HepG2 (cell line): ENCODE data around the gene YIF1A. TPM values are rescaled to one million over a fixed set of nuclear protein-coding genes. Genes with fewer than 3 reads are reported as not detected.
A peak's percentile ranks its signal among the peaks of the same experiment; 100 is the strongest.

ENCODE experiments used
- MBNL3 ChIP-seq: fragments of 250-450 bp; sonication (Bioruptor Pico); conservative IDR thresholded peaks from 2 replicates; pipeline ENCODE4 v1.8.0; 2022; ENCODE audit warnings: mild to moderate bottlenecking, inconsistent platforms
- PRDM4 ChIP-seq: sonication (generic); formaldehyde crosslinking; IDR thresholded peaks from 2 replicates; pipeline ENCODE4 v1.9.0; 2021; ENCODE audit warnings: missing genetic modification reagents, borderline replicate concordance
- PREB ChIP-seq: sonication (generic); formaldehyde crosslinking; IDR thresholded peaks from 2 replicates; pipeline ENCODE4 v1.4.0; 2020; ENCODE audit warnings: missing genetic modification reagents
- TBX2 ChIP-seq: sonication (generic); formaldehyde crosslinking; IDR thresholded peaks from 2 replicates; pipeline ENCODE4 v1.5.0; 2020; ENCODE audit warnings: missing genetic modification reagents, mild to moderate bottlenecking, borderline replicate concordance
- TFE3 ChIP-seq: IDR thresholded peaks from 2 replicates; pipeline ENCODE4 v1.6.1; 2016
- U2AF2 ChIP-seq: fragments of 200-400 bp; formaldehyde crosslinking; IDR thresholded peaks from 2 replicates; pipeline ENCODE4 v1.6.1; 2017; ENCODE audit warnings: low read depth, mild to moderate bottlenecking, low read length
- ZNF142 ChIP-seq: sonication (generic); formaldehyde crosslinking; IDR thresholded peaks from 2 replicates; pipeline ENCODE4 v1.4.0; 2020; ENCODE audit warnings: missing genetic modification reagents
- ZNF609 ChIP-seq: sonication (generic); formaldehyde crosslinking; IDR thresholded peaks from 2 replicates; pipeline ENCODE4 v1.4.0; 2020; ENCODE audit warnings: mild to moderate bottlenecking, missing genetic modification reagents, borderline replicate concordance
- ZNF770 ChIP-seq: sonication (generic); formaldehyde crosslinking; IDR thresholded peaks from 2 replicates; pipeline ENCODE4 v1.5.0; 2020; ENCODE audit warnings: mild to moderate bottlenecking, missing genetic modification reagents
- ZNF782 ChIP-seq: sonication (generic); formaldehyde crosslinking; IDR thresholded peaks from 2 replicates; pipeline ENCODE4 v1.4.0; 2020; ENCODE audit warnings: missing genetic modification reagents, mild to moderate bottlenecking, borderline replicate concordance
- polyA plus RNA-seq, 8 experiments: library from polyadenylated mRNA; depleted of rRNA in 3 of 8; stranded (reverse) in 7 of 8; unstranded in 1 of 8; fragments of >200 nt; fragmentation: Illumina TruSeq in 4 of 8; extraction: Trizol in 4 of 8; gene quantifications; 2 replicates each; pipeline versions ENCODE4 v1.2.1 to v1.2.3, GENCODE V29; 2011 to 2016; ENCODE audit warnings: low read depth in 4 of 8, missing spikeins in 1 of 8, mixed read lengths in 1 of 8; ENCODE audit not compliant: insufficient read depth in 1 of 8
- total RNA-seq, 5 experiments: library from RNA; depleted of rRNA; stranded (reverse); fragments of >200 nt; fragmentation: Illumina TruSeq; extraction: Trizol; gene quantifications; 2 replicates each; pipeline ENCODE4 v1.2.3, GENCODE V29; 2016; ENCODE audit warnings: low read depth in 1 of 5

The YIF1A gene
- total and polyA plus RNA-seq, 2 of the 13 experiments (the other 11 are each of a cell fraction or from before 2014, with no cell fraction given) = 133 to 145 TPM

GRCh38 chr11:66258473-66258893, 30.5 kb downstream of the YIF1A start (continued):
- TF ChIP-seq ZNF142 = no peak
- no peak for TF ChIP-seq TFE3
- no peak for TF ChIP-seq PREB (CRISPR knock-in tag)
- no peak for TF ChIP-seq TBX2 (CRISPR knock-in tag)
- TF ChIP-seq ZNF609 (CRISPR knock-in tag) = no peak; the same call in 1 of the 2 replicates
- no peak for TF ChIP-seq PRDM4 (CRISPR knock-in tag)
- TF ChIP-seq U2AF2 = no peak
- TF ChIP-seq ZNF782 (CRISPR knock-in tag) = peak; percentile 50; the same call in 1 of the 2 replicates
- TF ChIP-seq ZNF770 (CRISPR knock-in tag) = no peak
- no peak for TF ChIP-seq MBNL3
